Naive thymus-derived CD4-positive, alpha-beta T cell (primary cell): ENCODE results near the gene ERC1. TPM values are rescaled to one million over a fixed set of nuclear protein-coding genes. Genes with fewer than 3 reads are reported as not detected.

Source experiments
- ATAC-seq: fragments of 150-1000 bp; cut with Tn5 transposase; 2 replicates; pipeline ENCODE4 v1.10.0; 2021; ENCODE audit warnings: mild to moderate bottlenecking, moderate library complexity
- CTCF ChIA-PET: fragments of 350-600 bp; sonication (Branson Sonifier 250); formaldehyde crosslinking; loops from one replicate; lab custom pipeline; 2021; ENCODE audit warnings: antibody characterized with exemption; lab: Charles Lee
- POLR2A ChIA-PET: fragments of 350-600 bp; sonication (Branson Sonifier 250); formaldehyde crosslinking; loops from one replicate; lab custom pipeline; 2021; ENCODE audit warnings: antibody characterized with exemption, inconsistent platforms; lab: Charles Lee
- DNase-seq, 9 donors: peaks; one replicate each; pipeline versions ENCODE4 v3.0.0 to v3.0.0-alpha.2; 2020 to 2022; ENCODE audit warnings: mixed read lengths in 1 of 9
- H3K27ac ChIP-seq: one replicate; pipeline ENCODE4 v1.7.0; 2013; ENCODE audit warnings: mild to moderate bottlenecking, low read depth, low read length, moderate library complexity
- H3K27me3 ChIP-seq, 2 donors: one replicate each; pipeline ENCODE4 v1.7.0; 2013; ENCODE audit warnings: low read length in 2 of 2, mild to moderate bottlenecking in 2 of 2, moderate library complexity in 2 of 2; ENCODE audit not compliant: control insufficient read depth in 2 of 2, insufficient read depth in 2 of 2
- H3K36me3 ChIP-seq, 3 experiments: 1 replicate in 2 of 3; 2 replicates in 1 of 3; pipeline ENCODE4 v1.7.0; 2013; ENCODE audit warnings: low read length in 3 of 3, mild to moderate bottlenecking in 3 of 3, moderate library complexity in 1 of 3; ENCODE audit not compliant: insufficient read depth in 3 of 3, control insufficient read depth in 2 of 3
- H3K4me1 ChIP-seq, 2 donors: one replicate each; pipeline ENCODE4 v1.7.0; 2013; ENCODE audit warnings: low read length in 2 of 2, mild to moderate bottlenecking in 2 of 2, moderate library complexity in 1 of 2; ENCODE audit not compliant: control insufficient read depth in 2 of 2, insufficient read depth in 2 of 2
- H3K4me3 ChIP-seq: 2 replicates; pipeline ENCODE4 v1.7.0; 2013; ENCODE audit warnings: mild to moderate bottlenecking, low read length
- H3K9me3 ChIP-seq, 3 experiments: 1 replicate in 2 of 3; 2 replicates in 1 of 3; pipeline ENCODE4 v1.7.0; 2013; ENCODE audit warnings: low read length in 3 of 3; ENCODE audit not compliant: control insufficient read depth in 2 of 3
- H3K27ac Mint-ChIP-seq, 9 donors: one replicate each; pipeline ENCODE4 v1.8.0; 2020 to 2022; ENCODE audit warnings: mixed read lengths in 9 of 9, mild to moderate bottlenecking in 8 of 9, moderate library complexity in 5 of 9, inconsistent platforms in 2 of 9
- H3K27me3 Mint-ChIP-seq, 5 donors: one replicate each; pipeline ENCODE4 v1.8.0; 2021 to 2022; ENCODE audit warnings: mixed read lengths in 5 of 5, mild to moderate bottlenecking in 1 of 5
- H3K36me3 Mint-ChIP-seq, 5 donors: one replicate each; pipeline ENCODE4 v1.8.0; 2020 to 2022; ENCODE audit warnings: mixed read lengths in 5 of 5, mild to moderate bottlenecking in 3 of 5, inconsistent platforms in 1 of 5
- H3K4me1 Mint-ChIP-seq, 7 donors: one replicate each; pipeline ENCODE4 v1.8.0; 2020 to 2022; ENCODE audit warnings: mixed read lengths in 7 of 7, mild to moderate bottlenecking in 3 of 7, inconsistent platforms in 1 of 7
- H3K4me3 Mint-ChIP-seq, 10 donors: one replicate each; pipeline ENCODE4 v1.8.0; 2020 to 2022; ENCODE audit warnings: mild to moderate bottlenecking in 10 of 10, mixed read lengths in 10 of 10, moderate library complexity in 6 of 10, inconsistent platforms in 2 of 10
- H3K9me3 Mint-ChIP-seq, 11 donors: one replicate each; pipeline ENCODE4 v1.8.0; 2020 to 2022; ENCODE audit warnings: mixed read lengths in 11 of 11, mild to moderate bottlenecking in 4 of 11, inconsistent platforms in 1 of 11, moderate library complexity in 1 of 11
- intact Hi-C, 2 donors: fragments of 100-400 bp; cut with micrococcal nuclease; formaldehyde crosslinking; loops; one replicate each; pipeline ENCODE4 v1.15.1; 2023
- polyA plus RNA-seq, 2 donors: library from polyadenylated mRNA; unstranded; fragments of 300-500 nt; fragmentation: Illumina TruSeq; gene quantifications; one replicate each; pipeline ENCODE4 v1.2.3, GENCODE V29; 2021
- total RNA-seq, 6 experiments: library from RNA in 5 of 6; stranded (reverse) in 5 of 6; gene quantifications; 1 replicate in 5 of 6; 2 replicates in 1 of 6; pipeline ENCODE4 v1.2.3 and lab custom pipeline; 2021 to 2026

Gene ERC1
- total and polyA plus RNA-seq, 7 experiments from 2014 or later: 15.9 to 62.0 (median 51.5) TPM

DNA sequence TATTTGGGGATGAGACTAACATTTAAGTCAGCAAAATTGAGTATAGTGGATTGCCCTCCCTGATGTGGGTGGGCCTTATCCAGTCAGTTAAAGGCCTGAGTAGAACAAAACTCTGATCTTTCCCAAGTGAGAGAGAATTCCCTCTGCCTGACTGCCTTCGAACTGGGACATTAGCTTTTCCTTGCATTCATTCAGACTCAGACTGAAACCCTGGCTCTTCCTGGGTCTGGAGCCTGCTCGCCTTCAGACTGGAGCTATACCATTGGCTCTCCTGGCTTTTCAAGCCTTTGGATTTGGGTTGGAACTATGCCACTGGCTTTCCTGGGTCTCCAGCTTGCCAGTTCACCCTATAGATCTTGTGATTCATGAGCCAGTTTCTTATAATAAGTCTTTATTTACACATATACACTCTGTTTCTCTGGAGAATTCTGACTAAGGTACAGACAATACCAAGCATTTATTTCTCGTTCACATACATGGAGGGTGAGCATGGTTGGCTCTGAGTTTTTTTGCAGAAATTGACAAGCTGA, 296.5 kb downstream of the ERC1 start:
- no peak overlapping the region for H3K27ac Mint-ChIP-seq
- no peaks in the 10 kb centered on the region for H3K9me3 ChIP-seq
- peaks cover 0 to 13% (median 0%) of the 10 kb centered on the region in 7 donors for H3K4me1 Mint-ChIP-seq
- intact Hi-C loops: no loop called here
- peaks cover 0 to 26% (median 0%) of the 10 kb centered on the region in 3 experiments for H3K36me3 ChIP-seq
- no peak overlapping the region for H3K4me3 Mint-ChIP-seq
- H3K27ac ChIP-seq: no peak overlapping the region
- ChIA-PET POLR2A (no interaction called here), CTCF (interaction anchor here (1.3 kb wide), 1 partner anchor 170 kb away, joined by 5 read pairs; no protein-coding TSS in a partner anchor)
- H3K4me1 ChIP-seq: no peaks in the 10 kb centered on the region
- no peaks in the 10 kb centered on the region for H3K27me3 ChIP-seq
- peaks cover 4 to 53% (median 25%) of the 10 kb centered on the region in 5 donors for H3K36me3 Mint-ChIP-seq
- no peaks in the 10 kb centered on the region for H3K9me3 Mint-ChIP-seq
- no peaks in the 10 kb centered on the region for H3K27me3 Mint-ChIP-seq
- H3K4me3 ChIP-seq: no peak overlapping the region
- ATAC-seq (no peak), DNase-seq (no peak)

- no peaks in the 10 kb centered on the region for H3K9me3 ChIP-seq
- ChIA-PET POLR2A (no interaction called here), CTCF (no interaction called here)
- H3K27ac ChIP-seq: no peak overlapping the region
- H3K27me3 ChIP-seq: no peaks in the 10 kb centered on the region
- intact Hi-C loops: no loop called here
- DNase-seq (no peak), ATAC-seq (no peak)
- no peaks in the 10 kb centered on the region for H3K4me1 ChIP-seq
- no peak overlapping the region for H3K4me3 ChIP-seq
- peaks cover 0 to 13% (median 0%) of the 10 kb centered on the region in 7 donors for H3K4me1 Mint-ChIP-seq
- H3K9me3 Mint-ChIP-seq: no peaks in the 10 kb centered on the region
- no peaks in the 10 kb centered on the region for H3K27me3 Mint-ChIP-seq
- H3K4me3 Mint-ChIP-seq: no peak overlapping the region
- H3K27ac Mint-ChIP-seq: no peak overlapping the region
- peaks cover 4 to 55% (median 25%) of the 10 kb centered on the region in 5 donors for H3K36me3 Mint-ChIP-seq
- H3K36me3 ChIP-seq: peaks cover 0 to 22% (median 0%) of the 10 kb centered on the region in 3 experiments
These were observed 297.3 kb downstream of the ERC1 start for GRCh38 chr12:1288333-1288732.

GRCh38 chr12:1289371-1290155, 298.5 kb downstream of the ERC1 start:
- Histone ChIP-seq H3K4me1 (no peaks in the 10 kb centered on the region), H3K9me3 (no peaks in the 10 kb centered on the region), H3K27me3 (no peaks in the 10 kb centered on the region), H3K27ac (no peak overlapping the region), H3K4me3 (no peak overlapping the region), H3K36me3 (peaks cover 0 to 22% (median 0%) of the 10 kb centered on the region in 3 experiments)
- POLR2A ChIA-PET: no interaction called here
- Mint-ChIP-seq H3K27ac (peak overlapping the region in 1 of 9 donors; percentile 41), H3K36me3 (peaks cover 0 to 60% (median 34%) of the 10 kb centered on the region in 5 donors), H3K9me3 (peaks cover 0 to 2% (median 0%) of the 10 kb centered on the region in 11 donors), H3K4me3 (no peak overlapping the region), H3K27me3 (no peaks in the 10 kb centered on the region), H3K4me1 (peaks cover 0 to 5% (median 0%) of the 10 kb centered on the region in 7 donors)
- intact Hi-C loops: no loop called here
- CTCF ChIA-PET: interaction anchor here (0.6 kb wide), 1 partner anchor 260 kb away, joined by 3 read pairs; no protein-coding TSS in a partner anchor
- peak; percentile 41 for ATAC-seq
- DNase-seq: no peak

- no peak for ATAC-seq
- Histone ChIP-seq H3K27ac (no peak overlapping the region), H3K27me3 (no peaks in the 10 kb centered on the region), H3K9me3 (no peaks in the 10 kb centered on the region), H3K4me3 (no peak overlapping the region), H3K4me1 (no peaks in the 10 kb centered on the region), H3K36me3 (peaks cover 0 to 22% (median 0%) of the 10 kb centered on the region in 3 experiments)
- ChIA-PET CTCF (no interaction called here), POLR2A (no interaction called here)
- DNase-seq: no peak
- peaks cover 0 to 5% (median 0%) of the 10 kb centered on the region in 7 donors for H3K4me1 Mint-ChIP-seq
- intact Hi-C loops: no loop called here
- H3K4me3 Mint-ChIP-seq: no peak overlapping the region
- H3K27me3 Mint-ChIP-seq: no peaks in the 10 kb centered on the region
- peaks cover 2 to 60% (median 39%) of the 10 kb centered on the region in 5 donors for H3K36me3 Mint-ChIP-seq
- no peak overlapping the region for H3K27ac Mint-ChIP-seq
- peaks cover 0 to 2% (median 0%) of the 10 kb centered on the region in 11 donors for H3K9me3 Mint-ChIP-seq
These were observed 299.7 kb downstream of the ERC1 start for GRCh38 chr12:1290716-1291115.

DNA sequence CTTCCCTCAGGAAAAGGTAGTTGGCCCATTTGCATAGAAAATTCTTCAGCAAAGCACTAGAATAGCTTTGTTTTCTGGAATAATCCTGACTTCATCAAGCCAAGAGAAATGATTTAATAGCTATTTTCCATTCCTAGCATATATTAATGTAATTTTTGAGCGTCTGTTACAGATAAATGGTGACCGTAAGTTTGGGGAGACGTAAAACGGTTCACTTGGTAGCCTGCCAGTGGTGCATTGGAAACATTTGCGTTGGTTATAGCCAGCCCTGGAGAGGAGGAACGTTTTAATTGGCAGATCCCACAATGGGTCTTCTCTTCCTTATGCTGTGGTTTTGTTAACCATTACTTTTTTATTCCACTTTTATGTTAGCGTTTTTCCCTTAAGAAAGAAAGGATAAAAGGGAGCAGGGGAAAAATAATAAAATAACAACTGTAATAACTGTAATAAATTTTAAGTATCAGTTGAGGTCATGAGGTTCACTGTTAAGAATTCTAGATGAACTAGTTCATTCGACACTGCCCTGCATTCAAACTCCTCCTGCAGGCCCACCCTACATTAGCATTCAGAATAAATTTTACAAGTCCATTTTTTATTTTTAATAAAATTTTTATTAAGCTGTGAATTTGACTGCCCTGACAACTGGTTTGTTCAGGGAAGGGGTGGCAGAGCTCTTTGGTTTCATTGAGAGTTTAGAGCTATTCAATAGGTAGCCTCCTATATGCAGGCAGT, 300.7 kb downstream of the ERC1 start:
- Mint-ChIP-seq H3K9me3 (peaks cover 0 to 2% (median 0%) of the 10 kb centered on the region in 11 donors), H3K4me3 (no peak overlapping the region), H3K27me3 (no peaks in the 10 kb centered on the region), H3K27ac (no peak overlapping the region), H3K36me3 (peaks cover 4 to 66% (median 45%) of the 10 kb centered on the region in 5 donors), H3K4me1 (peaks cover 0 to 7% (median 0%) of the 10 kb centered on the region in 7 donors)
- DNase-seq (no peak), ATAC-seq (no peak)
- no peaks in the 10 kb centered on the region for H3K4me1 ChIP-seq
- intact Hi-C loops: no loop called here
- ChIA-PET CTCF (no interaction called here), POLR2A (no interaction called here)
- H3K27me3 ChIP-seq: no peaks in the 10 kb centered on the region
- peaks cover 0 to 22% (median 0%) of the 10 kb centered on the region in 3 experiments for H3K36me3 ChIP-seq
- H3K4me3 ChIP-seq: no peak overlapping the region
- no peak overlapping the region for H3K27ac ChIP-seq
- no peaks in the 10 kb centered on the region for H3K9me3 ChIP-seq

DNA sequence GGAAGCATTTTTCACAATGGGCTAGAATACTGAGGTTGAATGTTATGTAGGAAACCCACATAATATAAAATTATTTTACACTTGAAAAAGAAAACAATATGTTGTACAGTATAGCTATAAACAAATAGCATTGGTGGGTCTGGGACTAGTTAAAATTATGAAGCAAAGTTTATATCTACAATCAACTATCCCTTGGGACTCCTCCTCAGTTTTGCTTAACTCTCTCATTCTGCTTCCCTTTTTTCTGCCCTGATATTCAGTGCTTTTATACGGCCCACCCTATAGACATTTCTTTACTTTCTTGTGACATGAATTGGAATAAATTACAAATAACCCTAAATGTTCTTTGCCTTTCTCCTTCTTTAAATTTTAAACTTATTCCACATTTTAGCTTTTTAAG, 302.9 kb downstream of the ERC1 start:
- ChIA-PET POLR2A (interaction anchor here (0.6 kb wide), 1 partner anchor 260 kb away, joined by 3 read pairs; no protein-coding TSS in a partner anchor), CTCF (no interaction called here)
- H3K9me3 ChIP-seq: no peaks in the 10 kb centered on the region
- peaks cover 11 to 81% (median 65%) of the 10 kb centered on the region in 5 donors for H3K36me3 Mint-ChIP-seq
- H3K27ac Mint-ChIP-seq: no peak overlapping the region
- DNase-seq (no peak), ATAC-seq (no peak)
- no peak overlapping the region for H3K4me3 ChIP-seq
- H3K27me3 ChIP-seq: no peaks in the 10 kb centered on the region
- intact Hi-C loops: no loop called here
- H3K4me3 Mint-ChIP-seq: no peak overlapping the region
- H3K4me1 ChIP-seq: no peaks in the 10 kb centered on the region
- peaks cover 0 to 7% (median 0%) of the 10 kb centered on the region in 7 donors for H3K4me1 Mint-ChIP-seq
- H3K36me3 ChIP-seq: peaks cover 0 to 22% (median 0%) of the 10 kb centered on the region in 3 experiments
- H3K27me3 Mint-ChIP-seq: no peaks in the 10 kb centered on the region
- peaks cover 0 to 2% (median 0%) of the 10 kb centered on the region in 11 donors for H3K9me3 Mint-ChIP-seq
- no peak overlapping the region for H3K27ac ChIP-seq
